ENCODE data around the gene PALM3.

DNA sequence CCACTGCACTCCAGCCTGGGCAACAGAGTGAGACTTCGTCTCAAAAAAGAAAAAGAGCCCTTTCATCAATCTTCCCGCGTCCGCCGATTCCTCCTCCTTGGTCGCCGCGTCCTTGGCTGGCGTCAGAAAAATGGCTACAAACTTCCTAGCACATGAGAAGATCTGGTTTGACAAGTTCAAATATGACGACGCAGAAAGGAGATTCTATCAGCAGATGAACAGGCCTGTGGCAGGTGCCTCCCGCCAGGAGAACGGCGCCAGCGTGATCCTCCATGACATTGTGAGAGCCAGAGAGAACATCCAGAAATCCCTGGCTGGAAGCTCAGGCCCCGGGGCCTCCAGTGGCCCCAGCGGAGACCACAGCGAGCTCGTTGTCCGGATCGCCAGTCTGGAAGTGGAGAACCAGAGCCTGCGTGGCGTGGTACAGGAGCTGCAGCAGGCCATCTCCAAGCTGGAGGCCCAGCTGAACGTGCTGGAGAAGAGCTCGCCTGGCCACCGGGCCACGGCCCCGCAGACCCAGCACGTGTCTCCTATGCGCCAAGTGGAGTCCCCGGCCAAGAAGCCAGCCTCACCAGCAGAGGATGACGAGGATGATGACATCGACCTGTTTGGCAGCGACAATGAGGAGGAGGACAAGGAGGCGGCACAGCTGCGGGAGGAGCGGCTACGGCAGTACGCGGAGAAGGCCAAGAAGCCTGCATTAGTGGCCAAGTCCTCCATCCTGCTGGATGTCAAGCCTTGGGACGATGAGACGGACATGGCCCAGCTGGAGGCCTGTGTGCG is 8.6 kb upstream of the PALM3 start:
- TF ChIP-seq, protein P1, sequence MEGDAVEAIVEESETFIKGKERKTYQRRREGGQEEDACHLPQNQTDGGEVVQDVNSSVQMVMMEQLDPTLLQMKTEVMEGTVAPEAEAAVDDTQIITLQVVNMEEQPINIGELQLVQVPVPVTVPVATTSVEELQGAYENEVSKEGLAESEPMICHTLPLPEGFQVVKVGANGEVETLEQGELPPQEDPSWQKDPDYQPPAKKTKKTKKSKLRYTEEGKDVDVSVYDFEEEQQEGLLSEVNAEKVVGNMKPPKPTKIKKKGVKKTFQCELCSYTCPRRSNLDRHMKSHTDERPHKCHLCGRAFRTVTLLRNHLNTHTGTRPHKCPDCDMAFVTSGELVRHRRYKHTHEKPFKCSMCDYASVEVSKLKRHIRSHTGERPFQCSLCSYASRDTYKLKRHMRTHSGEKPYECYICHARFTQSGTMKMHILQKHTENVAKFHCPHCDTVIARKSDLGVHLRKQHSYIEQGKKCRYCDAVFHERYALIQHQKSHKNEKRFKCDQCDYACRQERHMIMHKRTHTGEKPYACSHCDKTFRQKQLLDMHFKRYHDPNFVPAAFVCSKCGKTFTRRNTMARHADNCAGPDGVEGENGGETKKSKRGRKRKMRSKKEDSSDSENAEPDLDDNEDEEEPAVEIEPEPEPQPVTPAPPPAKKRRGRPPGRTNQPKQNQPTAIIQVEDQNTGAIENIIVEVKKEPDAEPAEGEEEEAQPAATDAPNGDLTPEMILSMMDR (IDR thresholded peaks at IDR 0.05): no peak
- TF ChIP-seq POLR2A (IDR thresholded peaks at IDR 0.05): no peak
- no peak for TF ChIP-seq EP300 (IDR thresholded peaks at IDR 0.05)

Data from ovary (tissue), 3 donors.